ENCODE data around the gene FLT4.

The FLT4 gene

GRCh38 chr5:180626661-180627385, 22.6 kb downstream of the FLT4 start:
- no peak for DNase-seq (ENCODE audit: low read depth in 2 of 2)

GRCh38 chr5:180625791-180626660, 23.4 kb downstream of the FLT4 start:
- DNase-seq (ENCODE audit: low read depth in 2 of 2): no peak

- DNase-seq (ENCODE audit: low read depth in 2 of 2): no peak
Measured at GRCh38 chr5:180625125-180625790, 24.1 kb downstream of the FLT4 start.

GRCh38 chr5:180624587-180624986, 24.8 kb downstream of the FLT4 start:
- no peak for DNase-seq (ENCODE audit: low read depth in 2 of 2)

- DNase-seq (ENCODE audit: low read depth in 2 of 2): no peak
Measured at GRCh38 chr5:180623844-180624243, 25.6 kb downstream of the FLT4 start.

- no peak for DNase-seq (ENCODE audit: low read depth in 2 of 2)
Measured at GRCh38 chr5:180623411-180623834, 26.0 kb downstream of the FLT4 start.

GRCh38 chr5:180622910-180623309, 26.5 kb downstream of the FLT4 start:
- no peak for DNase-seq (ENCODE audit: low read depth in 2 of 2)

- no peak for DNase-seq (ENCODE audit: low read depth in 2 of 2)
Measured at GRCh38 chr5:180621311-180621710, 28.1 kb downstream of the FLT4 start.

GRCh38 chr5:180620014-180620413, 29.4 kb downstream of the FLT4 start:
- no peak for DNase-seq (ENCODE audit: low read depth in 2 of 2)

GRCh38 chr5:180619563-180619915, 29.9 kb downstream of the FLT4 start:
- no peak for DNase-seq (ENCODE audit: low read depth in 2 of 2)

- DNase-seq (ENCODE audit: low read depth in 2 of 2): peak in 1 of 2 experiments; percentile 22
Measured at GRCh38 chr5:180618829-180619562, 30.4 kb downstream of the FLT4 start.

- no peak for DNase-seq (ENCODE audit: low read depth in 2 of 2)
Measured at GRCh38 chr5:180618487-180618828, 30.9 kb downstream of the FLT4 start.

GRCh38 chr5:180613814-180614188, 35.6 kb downstream of the FLT4 start:
- no peak for DNase-seq (ENCODE audit: low read depth in 2 of 2)

GRCh38 chr5:180613188-180613813, 36.1 kb downstream of the FLT4 start:
- no peak for DNase-seq (ENCODE audit: low read depth in 2 of 2)

- no peak for DNase-seq (ENCODE audit: low read depth in 2 of 2)
Measured at GRCh38 chr5:180612683-180613082, 36.7 kb downstream of the FLT4 start.

GRCh38 chr5:180611140-180611850, 38.1 kb downstream of the FLT4 start:
- no peak for DNase-seq (ENCODE audit: low read depth in 2 of 2)

- no peak for DNase-seq (ENCODE audit: low read depth in 2 of 2)
Measured at GRCh38 chr5:180609817-180610550, 39.4 kb downstream of the FLT4 start.

GRCh38 chr5:180609386-180609785, 40.0 kb downstream of the FLT4 start:
- DNase-seq (ENCODE audit: low read depth in 2 of 2): no peak

- DNase-seq (ENCODE audit: low read depth in 2 of 2): no peak
Measured at GRCh38 chr5:180608572-180609310, 40.7 kb downstream of the FLT4 start.

All from stimulated activated CD4-positive, alpha-beta T cell treated with anti-CD3 and anti-CD28 coated beads, Interleukin-12 subunit alpha, Interleukin-12 subunit beta, amount 100 ng/mL, for 24 hours (primary cell).